ENCODE measurements around the gene ST8SIA4. TPM values are rescaled to one million over a fixed set of nuclear protein-coding genes. Genes with fewer than 3 reads are reported as not detected.

The ST8SIA4 gene
- total RNA-seq, 1 donor from 2014 or later, result 0.59 TPM

- Histone ChIP-seq H3K27me3 (ENCODE audit: insufficient read depth, low read length) (no peaks in the 10 kb centered on the region), H3K79me2 (ENCODE audit: insufficient read depth, low read length) (no peaks in the 10 kb centered on the region), H4K20me1 (ENCODE audit: insufficient read depth, low read length) (no peaks in the 10 kb centered on the region), H3K4me3 (ENCODE audit: insufficient read depth, low read depth, low read length) (no peak overlapping the region), H3K36me3 (ENCODE audit: insufficient read depth, low read length) (no peaks in the 10 kb centered on the region), H3K27ac (ENCODE audit: low read depth, low read length) (no peak overlapping the region), H2AFZ (ENCODE audit: low read depth, low read length) (no peak overlapping the region), H3K9me3 (ENCODE audit: insufficient read depth, low read depth, low read length) (no peaks in the 10 kb centered on the region), H3K9ac (ENCODE audit: low read length) (no peak overlapping the region), H3K4me2 (ENCODE audit: low read length) (no peak overlapping the region), H3K4me1 (ENCODE audit: insufficient read depth, low read length) (no peaks in the 10 kb centered on the region)
- Mint-ChIP-seq H3K27me3 (ENCODE audit: low read depth, unreplicated experiment) (no peaks in the 10 kb centered on the region), H3K27ac (ENCODE audit: unreplicated experiment) (no peak overlapping the region), H3K36me3 (ENCODE audit: low read depth, unreplicated experiment) (no peaks in the 10 kb centered on the region), H3K4me3 (ENCODE audit: unreplicated experiment) (no peak overlapping the region), H3K9me3 (ENCODE audit: unreplicated experiment) (no peaks in the 10 kb centered on the region), H3K4me1 (ENCODE audit: low read depth, unreplicated experiment) (no peaks in the 10 kb centered on the region)
- no peak for FAIRE-seq
- no peak for DNase-seq (ENCODE audit: low read depth)
- TF ChIP-seq EZH2 (IDR thresholded peaks at IDR 0.05; ENCODE audit: insufficient read depth, low read length) (no peak), CTCF (IDR thresholded peaks at IDR 0.05; ENCODE audit: insufficient read depth, low read depth, low read length) (no peak)
These were observed 41.9 kb downstream of the ST8SIA4 start for GRCh38 chr5:100861148-100861547.

DNA sequence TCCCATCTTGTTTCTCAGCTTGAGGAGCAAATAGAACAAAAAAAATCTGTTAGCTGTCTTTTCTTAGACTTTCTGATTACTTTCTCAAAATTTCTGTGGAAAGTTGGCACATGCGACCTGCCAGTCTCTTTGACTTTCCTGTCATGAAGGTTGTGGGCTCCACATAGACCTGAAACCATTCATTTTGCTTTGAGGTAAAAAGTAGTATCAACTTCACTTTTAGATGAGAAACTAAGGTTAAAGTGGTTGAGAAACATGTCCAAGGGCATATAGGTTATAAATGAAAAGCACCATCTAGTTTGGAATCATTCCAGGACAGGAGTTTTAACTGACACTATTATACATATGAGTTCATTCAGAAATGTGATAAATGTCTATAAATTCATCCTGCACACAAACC lies 42.7 kb downstream of the ST8SIA4 start:
- Histone ChIP-seq H3K9me3 (ENCODE audit: insufficient read depth, low read depth, low read length) (no peaks in the 10 kb centered on the region), H3K27me3 (ENCODE audit: insufficient read depth, low read length) (no peaks in the 10 kb centered on the region), H2AFZ (ENCODE audit: low read depth, low read length) (no peak overlapping the region), H3K4me3 (ENCODE audit: insufficient read depth, low read depth, low read length) (no peak overlapping the region), H3K27ac (ENCODE audit: low read depth, low read length) (no peak overlapping the region), H3K4me1 (ENCODE audit: insufficient read depth, low read length) (no peaks in the 10 kb centered on the region), H3K4me2 (ENCODE audit: low read length) (no peak overlapping the region), H4K20me1 (ENCODE audit: insufficient read depth, low read length) (no peaks in the 10 kb centered on the region), H3K9ac (ENCODE audit: low read length) (no peak overlapping the region), H3K79me2 (ENCODE audit: insufficient read depth, low read length) (no peaks in the 10 kb centered on the region), H3K36me3 (ENCODE audit: insufficient read depth, low read length) (no peaks in the 10 kb centered on the region)
- no peaks in the 10 kb centered on the region for H3K9me3 Mint-ChIP-seq (ENCODE audit: unreplicated experiment)
- H3K4me1 Mint-ChIP-seq (ENCODE audit: low read depth, unreplicated experiment), result no peaks in the 10 kb centered on the region
- H3K27ac Mint-ChIP-seq (ENCODE audit: unreplicated experiment), result no peak overlapping the region
- no peak overlapping the region for H3K4me3 Mint-ChIP-seq (ENCODE audit: unreplicated experiment)
- no peak for FAIRE-seq
- H3K27me3 Mint-ChIP-seq (ENCODE audit: low read depth, unreplicated experiment), result no peaks in the 10 kb centered on the region
- H3K36me3 Mint-ChIP-seq (ENCODE audit: low read depth, unreplicated experiment), result no peaks in the 10 kb centered on the region
- TF ChIP-seq EZH2 (IDR thresholded peaks at IDR 0.05; ENCODE audit: insufficient read depth, low read length) (no peak), CTCF (IDR thresholded peaks at IDR 0.05; ENCODE audit: insufficient read depth, low read depth, low read length) (no peak)
- DNase-seq (ENCODE audit: low read depth), result no peak

DNA sequence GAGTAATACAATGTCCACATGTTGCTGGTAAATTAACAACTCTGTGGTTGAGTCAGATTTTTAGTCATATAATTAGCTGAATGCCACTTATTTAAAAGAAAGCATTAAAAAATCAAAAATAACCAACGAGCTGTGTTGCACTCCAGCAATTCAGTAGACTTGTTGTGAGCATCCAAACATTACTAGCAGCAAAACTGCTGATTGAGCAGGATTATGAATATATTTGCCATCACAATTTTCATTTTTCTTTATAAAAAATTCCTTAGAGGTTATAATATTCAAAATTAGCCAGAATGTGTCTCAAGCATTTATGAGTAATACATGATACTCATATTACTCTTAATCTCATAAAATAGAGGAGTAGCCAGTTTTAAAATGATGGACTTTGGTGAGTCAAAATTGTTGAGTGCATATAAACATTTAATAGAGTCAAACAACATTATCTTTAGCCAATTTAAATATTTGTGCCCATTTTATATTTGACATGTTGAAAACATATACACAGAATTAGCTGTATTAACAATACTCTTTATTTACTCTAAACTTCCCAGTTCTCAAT lies 44.0 kb downstream of the ST8SIA4 start:
- no peaks in the 10 kb centered on the region for H3K4me1 ChIP-seq (ENCODE audit: insufficient read depth, low read length)
- no peak overlapping the region for H3K27ac Mint-ChIP-seq (ENCODE audit: unreplicated experiment)
- H3K27ac ChIP-seq (ENCODE audit: low read depth, low read length), result no peak overlapping the region
- no peaks in the 10 kb centered on the region for H3K36me3 ChIP-seq (ENCODE audit: insufficient read depth, low read length)
- no peak overlapping the region for H3K4me2 ChIP-seq (ENCODE audit: low read length)
- H3K4me3 Mint-ChIP-seq (ENCODE audit: unreplicated experiment), result no peak overlapping the region
- no peak overlapping the region for H3K9ac ChIP-seq (ENCODE audit: low read length)
- no peak for TF ChIP-seq EZH2 (IDR thresholded peaks at IDR 0.05; ENCODE audit: insufficient read depth, low read length)
- no peak for TF ChIP-seq CTCF (IDR thresholded peaks at IDR 0.05; ENCODE audit: insufficient read depth, low read depth, low read length)
- H3K36me3 Mint-ChIP-seq (ENCODE audit: low read depth, unreplicated experiment), result no peaks in the 10 kb centered on the region
- no peaks in the 10 kb centered on the region for H3K4me1 Mint-ChIP-seq (ENCODE audit: low read depth, unreplicated experiment)
- no peaks in the 10 kb centered on the region for H3K27me3 ChIP-seq (ENCODE audit: insufficient read depth, low read length)
- no peaks in the 10 kb centered on the region for H3K27me3 Mint-ChIP-seq (ENCODE audit: low read depth, unreplicated experiment)
- H3K4me3 ChIP-seq (ENCODE audit: insufficient read depth, low read depth, low read length), result no peak overlapping the region
- H3K79me2 ChIP-seq (ENCODE audit: insufficient read depth, low read length), result no peaks in the 10 kb centered on the region
- DNase-seq (ENCODE audit: low read depth) (no peak), FAIRE-seq (no peak)
- no peaks in the 10 kb centered on the region for H3K9me3 ChIP-seq (ENCODE audit: insufficient read depth, low read depth, low read length)
- no peak overlapping the region for H2AFZ ChIP-seq (ENCODE audit: low read depth, low read length)
- no peaks in the 10 kb centered on the region for H3K9me3 Mint-ChIP-seq (ENCODE audit: unreplicated experiment)
- H4K20me1 ChIP-seq (ENCODE audit: insufficient read depth, low read length), result no peaks in the 10 kb centered on the region
